Smooth muscle cell (in vitro differentiated cells): ENCODE data around the gene HDAC3. TPM values are rescaled to one million over a fixed set of nuclear protein-coding genes. Genes with fewer than 3 reads are reported as not detected.

Source experiments
- DNase-seq: peaks from one replicate; lab custom pipeline; 2025; ENCODE audit not compliant: unreplicated experiment; lab: John Stamatoyannopoulos, UW
- H2AFZ ChIP-seq: fragments of 200-600 bp; sonication (generic); 2 replicates; pipeline ENCODE4 v1.6.0; 2016; ENCODE audit warnings: antibody characterized with exemption, low read depth, mild to moderate bottlenecking
- H3F3A ChIP-seq: fragments of 200-600 bp; sonication (generic); 2 replicates; pipeline ENCODE4 v1.6.0; 2017; ENCODE audit warnings: antibody characterized with exemption, low read depth
- H3K27ac ChIP-seq: fragments of 200-600 bp; sonication (generic); 2 replicates; pipeline ENCODE4 v1.5.1; 2016; ENCODE audit warnings: low read depth, mild to moderate bottlenecking
- H3K27me3 ChIP-seq: fragments of 200-600 bp; sonication (generic); 2 replicates; pipeline ENCODE4 v1.6.1; 2016; ENCODE audit warnings: low read depth, mild to moderate bottlenecking
- H3K36me3 ChIP-seq: fragments of 200-600 bp; sonication (generic); 2 replicates; pipeline ENCODE4 v1.5.1; 2016; ENCODE audit warnings: low read depth
- H3K4me1 ChIP-seq: fragments of 200-600 bp; sonication (generic); 2 replicates; pipeline ENCODE4 v1.5.1; 2016; ENCODE audit warnings: low read depth
- H3K4me2 ChIP-seq: fragments of 200-600 bp; sonication (generic); 2 replicates; pipeline ENCODE4 v1.6.0; 2016; ENCODE audit warnings: mild to moderate bottlenecking
- H3K4me3 ChIP-seq: fragments of 200-600 bp; sonication (generic); 2 replicates; pipeline ENCODE4 v1.5.1; 2016; ENCODE audit warnings: mild to moderate bottlenecking
- H3K79me2 ChIP-seq: fragments of 200-600 bp; sonication (generic); 2 replicates; pipeline ENCODE4 v1.6.0; 2016; ENCODE audit warnings: low read depth, mild to moderate bottlenecking
- H3K9ac ChIP-seq: fragments of 200-600 bp; sonication (generic); 2 replicates; pipeline ENCODE4 v1.6.0; 2016; ENCODE audit warnings: low read depth
- H3K9me3 ChIP-seq: fragments of 200-600 bp; sonication (generic); replicated peaks from 2 replicates; pipeline ENCODE4 v1.5.1; 2016; ENCODE audit warnings: low read depth
- H4K20me1 ChIP-seq: fragments of 200-600 bp; sonication (generic); 2 replicates; pipeline ENCODE4 v1.6.0; 2016; ENCODE audit warnings: low read depth
- WGBS: methylation state at CpG from one replicate; pipeline ENCODE4 v1.1.7; 2016; ENCODE audit warnings: low lambda C conversion rate; 5-methylcytosine and 5-hydroxymethylcytosine counted together
- polyA plus RNA-seq: library from polyadenylated mRNA; unstranded; fragments of >200 nt; fragmentation: Nextera tagmentation; extraction: Ambion mirVana; gene quantifications from 2 replicates; pipeline ENCODE4 v1.2.1, GENCODE V29; 2016
- total RNA-seq: library from RNA; depleted of rRNA; stranded (reverse); fragments of >200 nt; gene quantifications from 2 replicates; pipeline ENCODE4 v1.2.3, GENCODE V29; 2014
- TF ChIP-seq, protein P1 (sequence below): fragments of 200-600 bp; sonication (generic); IDR thresholded peaks from 2 replicates; pipeline ENCODE4 v1.5.1; 2017; ENCODE audit warnings: borderline replicate concordance, mild to moderate bottlenecking, antibody characterized with exemption; ENCODE audit not compliant: insufficient read depth, poor library complexity, severe bottlenecking

Gene HDAC3
- total and polyA plus RNA-seq, 2 experiments from 2014 or later, result 50.2 to 66.9 TPM

DNA sequence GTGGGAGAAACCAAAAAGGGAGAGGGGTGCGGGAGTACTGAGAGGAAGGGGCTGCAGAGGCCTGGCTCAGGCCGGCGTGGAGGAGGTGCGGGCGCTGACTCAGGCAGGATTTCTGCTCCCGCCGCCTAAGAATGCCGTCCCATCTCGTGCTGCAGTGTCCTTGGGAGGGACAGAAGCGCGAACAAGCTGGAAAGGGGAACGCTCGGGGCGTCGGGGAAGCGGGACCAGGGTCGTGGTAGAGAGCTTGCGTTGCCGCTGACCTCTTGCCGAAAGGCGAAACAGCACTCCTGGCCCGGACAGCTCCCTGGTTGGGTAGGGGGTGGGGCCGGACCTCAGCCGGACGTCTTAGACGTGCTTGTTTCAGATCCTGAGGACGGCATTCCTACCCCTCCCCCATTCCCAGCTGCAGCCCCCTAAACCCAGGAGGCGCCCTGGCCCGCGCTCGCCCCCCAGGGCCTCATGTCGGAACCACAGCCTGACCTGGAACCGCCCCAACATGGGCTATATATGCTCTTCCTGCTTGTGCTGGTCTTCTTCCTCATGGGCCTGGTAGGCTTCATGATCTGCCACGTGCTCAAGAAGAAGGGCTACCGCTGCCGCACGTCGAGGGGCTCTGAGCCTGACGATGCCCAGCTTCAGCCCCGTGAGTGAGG lies 1.2 kb upstream of the HDAC3 start:
- no peaks in the 10 kb centered on the region for H3K27me3 ChIP-seq
- H4K20me1 ChIP-seq, result peaks cover 45% of the 10 kb centered on the region
- H2AFZ ChIP-seq, result peak overlapping the region; percentile 93
- peak overlapping the region; percentile 95 for H3K4me3 ChIP-seq
- H3K9me3 ChIP-seq, result no peaks in the 10 kb centered on the region
- peaks cover 37% of the 10 kb centered on the region for H3K79me2 ChIP-seq
- peaks cover 6% of the 10 kb centered on the region for H3F3A ChIP-seq
- H3K9ac ChIP-seq, result peak overlapping the region; percentile 51
- peaks cover 16% of the 10 kb centered on the region for H3K4me1 ChIP-seq
- no peak overlapping the region for H3K27ac ChIP-seq
- TF ChIP-seq, protein P1, sequence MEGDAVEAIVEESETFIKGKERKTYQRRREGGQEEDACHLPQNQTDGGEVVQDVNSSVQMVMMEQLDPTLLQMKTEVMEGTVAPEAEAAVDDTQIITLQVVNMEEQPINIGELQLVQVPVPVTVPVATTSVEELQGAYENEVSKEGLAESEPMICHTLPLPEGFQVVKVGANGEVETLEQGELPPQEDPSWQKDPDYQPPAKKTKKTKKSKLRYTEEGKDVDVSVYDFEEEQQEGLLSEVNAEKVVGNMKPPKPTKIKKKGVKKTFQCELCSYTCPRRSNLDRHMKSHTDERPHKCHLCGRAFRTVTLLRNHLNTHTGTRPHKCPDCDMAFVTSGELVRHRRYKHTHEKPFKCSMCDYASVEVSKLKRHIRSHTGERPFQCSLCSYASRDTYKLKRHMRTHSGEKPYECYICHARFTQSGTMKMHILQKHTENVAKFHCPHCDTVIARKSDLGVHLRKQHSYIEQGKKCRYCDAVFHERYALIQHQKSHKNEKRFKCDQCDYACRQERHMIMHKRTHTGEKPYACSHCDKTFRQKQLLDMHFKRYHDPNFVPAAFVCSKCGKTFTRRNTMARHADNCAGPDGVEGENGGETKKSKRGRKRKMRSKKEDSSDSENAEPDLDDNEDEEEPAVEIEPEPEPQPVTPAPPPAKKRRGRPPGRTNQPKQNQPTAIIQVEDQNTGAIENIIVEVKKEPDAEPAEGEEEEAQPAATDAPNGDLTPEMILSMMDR, result peak; percentile 11
- H3K36me3 ChIP-seq, result no peaks in the 10 kb centered on the region
- H3K4me2 ChIP-seq, result peak overlapping the region; percentile 99
- DNase-seq, result peak; percentile 20
- 8% methylated on average over 38 of the region's 40 CpGs for WGBS

DNA sequence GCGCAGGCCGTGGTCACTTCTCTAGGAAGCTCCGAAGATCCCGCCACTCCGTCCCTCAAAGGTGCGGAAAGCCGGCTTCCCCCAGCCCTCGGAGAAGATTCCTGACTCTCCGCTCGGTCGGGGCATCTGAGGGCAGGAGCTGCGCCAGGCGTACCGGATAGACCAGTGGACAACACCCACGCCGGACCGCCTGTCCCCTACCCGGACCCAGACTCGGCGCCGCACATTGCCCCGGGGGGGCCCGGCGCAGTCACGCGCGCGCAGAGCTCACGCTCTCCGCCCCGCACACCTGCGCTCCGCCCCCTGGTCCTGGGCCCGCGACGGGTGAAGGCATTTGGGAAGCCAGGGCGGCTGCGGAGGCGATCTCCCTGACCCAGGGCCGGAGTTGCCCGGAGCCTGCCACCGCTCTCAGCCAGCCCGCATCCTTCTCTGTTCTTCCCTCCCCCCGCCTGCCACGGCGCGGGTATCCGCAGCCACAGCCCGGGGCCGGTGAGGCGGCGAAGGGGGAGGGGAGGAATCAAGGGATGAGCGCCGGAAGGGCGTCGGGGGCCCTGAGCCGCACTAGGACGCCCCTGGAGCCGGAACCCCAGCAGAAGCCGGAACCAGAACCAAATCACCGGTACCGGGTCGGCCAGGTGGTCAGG lies 596 bp upstream of the HDAC3 start:
- Histone ChIP-seq H3K27me3 (no peaks in the 10 kb centered on the region), H3K4me3 (peak overlapping the region; percentile 95), H3K9ac (peak overlapping the region; percentile 51), H2AFZ (peak overlapping the region; percentile 93), H3K36me3 (no peaks in the 10 kb centered on the region), H3K79me2 (peaks cover 43% of the 10 kb centered on the region), H3F3A (peaks cover 6% of the 10 kb centered on the region), H3K27ac (no peak overlapping the region), H4K20me1 (peaks cover 52% of the 10 kb centered on the region), H3K4me1 (peaks cover 16% of the 10 kb centered on the region), H3K9me3 (no peaks in the 10 kb centered on the region), H3K4me2 (peak overlapping the region; percentile 99)
- no peak for DNase-seq
- TF ChIP-seq, protein P1, result no peak
- WGBS, result under 1% methylated on average over 59 of the region's 63 CpGs

DNA sequence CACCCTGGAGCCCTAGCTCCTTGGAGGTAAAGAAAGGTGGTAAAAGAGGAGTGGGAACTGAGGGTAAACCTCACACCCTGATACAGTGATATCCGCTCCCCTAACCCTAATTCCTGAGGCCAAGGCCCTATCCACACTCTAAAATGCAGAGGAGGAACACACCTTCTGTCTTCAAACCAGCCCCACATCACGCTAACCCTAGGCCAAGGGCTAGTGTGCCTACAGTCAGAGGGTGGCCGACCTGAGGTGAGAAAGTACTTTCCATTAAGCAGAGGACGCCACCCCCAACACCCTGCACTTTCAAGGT lies 590 bp downstream of the HDAC3 start:
- peak overlapping the region; percentile 99 for H3K4me2 ChIP-seq
- peak overlapping the region; percentile 80 for H3K9ac ChIP-seq
- WGBS, result 14% methylated on average over 4 of the region's 4 CpGs
- TF ChIP-seq, protein P1, result no peak
- H3K9me3 ChIP-seq, result no peaks in the 10 kb centered on the region
- H3F3A ChIP-seq, result no peaks in the 10 kb centered on the region
- H4K20me1 ChIP-seq, result peaks cover 54% of the 10 kb centered on the region
- H3K4me3 ChIP-seq, result peak overlapping the region; percentile 95
- H3K4me1 ChIP-seq, result peaks cover 16% of the 10 kb centered on the region
- no peak for DNase-seq
- peak overlapping the region; percentile 93 for H2AFZ ChIP-seq
- H3K36me3 ChIP-seq, result no peaks in the 10 kb centered on the region
- H3K27ac ChIP-seq, result peak overlapping the region; percentile 36
- peaks cover 53% of the 10 kb centered on the region for H3K79me2 ChIP-seq
- H3K27me3 ChIP-seq, result no peaks in the 10 kb centered on the region
